ENCODE measurements around the gene HLA-DOB.
A peak's percentile ranks its signal among the peaks of the same experiment; 100 is the strongest.

Gene HLA-DOB

DNA sequence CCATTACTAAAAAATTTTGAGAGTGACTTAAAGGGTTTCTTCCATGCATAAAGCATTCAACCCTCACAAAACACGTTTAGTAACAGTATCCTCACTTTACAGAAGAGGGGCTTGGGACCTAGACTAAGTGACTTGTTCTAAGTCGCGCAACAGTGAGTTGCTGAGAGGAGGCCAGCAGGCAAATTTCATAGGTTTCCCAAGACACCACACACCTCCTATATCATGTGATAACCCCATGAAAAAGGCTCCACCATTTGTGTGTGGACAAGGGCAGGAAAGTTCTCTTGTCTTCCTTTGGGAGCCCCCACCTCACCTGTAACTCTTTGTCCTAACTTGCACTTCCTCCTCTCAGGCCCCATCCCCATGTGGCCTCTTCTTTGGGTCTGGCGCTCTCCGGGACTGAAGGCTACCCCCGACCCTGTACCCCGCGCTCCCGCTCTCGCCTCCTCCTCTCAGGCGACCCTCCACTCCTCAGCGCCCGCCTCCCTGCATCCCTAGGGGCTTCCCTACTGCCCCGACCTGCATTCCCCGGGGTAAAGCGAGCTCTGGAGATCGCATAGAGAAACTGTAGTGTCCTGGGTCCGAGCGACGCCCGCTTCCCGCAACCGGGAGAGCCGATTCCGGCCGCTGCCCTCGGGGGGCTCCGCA, 26.7 kb upstream of the HLA-DOB start:
- DNase-seq, result peak; percentile 46

DNA sequence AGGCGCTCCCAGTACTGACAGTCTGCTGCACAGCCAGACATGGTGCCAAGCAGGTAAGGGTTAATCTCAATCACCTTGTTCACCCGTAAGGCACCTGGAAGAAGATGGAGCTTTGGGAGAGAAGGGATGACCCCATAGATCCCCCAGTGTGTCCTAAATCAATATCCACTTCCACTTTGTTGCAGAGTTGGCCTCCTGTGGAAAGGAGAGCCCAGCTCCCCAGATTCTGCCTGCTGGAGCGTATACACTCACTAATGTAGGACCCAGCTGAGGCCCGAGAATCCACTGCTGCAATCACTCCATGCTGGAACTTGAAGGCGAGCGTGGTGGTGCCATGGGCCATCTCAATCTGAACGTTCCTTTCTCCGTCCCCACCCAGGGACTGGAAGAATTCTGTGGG, 25.9 kb upstream of the HLA-DOB start:
- DNase-seq, result no peak

DNA sequence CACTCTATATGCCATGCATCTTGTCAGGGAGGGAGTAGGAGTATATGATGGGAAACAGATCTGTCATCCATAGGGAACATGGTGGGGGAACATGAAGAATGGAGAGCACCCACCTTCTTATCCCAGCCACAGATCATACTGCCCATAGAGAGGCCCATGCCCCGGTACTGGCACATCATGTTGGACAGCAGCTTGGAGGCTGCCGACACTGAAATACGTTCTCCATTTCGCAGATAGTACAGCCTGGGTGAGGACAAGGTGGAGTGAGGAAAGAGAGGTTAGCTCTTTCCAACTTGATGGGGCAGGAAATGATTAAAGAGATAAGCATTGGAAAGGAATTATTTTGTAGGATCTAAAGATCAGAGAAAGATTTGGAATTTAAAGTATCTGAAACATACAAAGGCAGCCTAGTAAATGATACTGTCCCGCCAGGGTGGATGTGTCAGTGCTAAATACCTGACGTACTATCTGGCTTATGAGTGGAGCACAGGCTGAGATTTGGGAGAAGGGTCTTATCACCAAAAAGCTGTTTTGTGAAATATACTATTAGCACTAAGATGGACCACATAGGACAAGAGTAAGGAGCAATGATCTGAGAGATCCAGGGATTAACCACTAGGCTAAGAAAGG, 25.3 kb upstream of the HLA-DOB start:
- no peak for DNase-seq

DNA sequence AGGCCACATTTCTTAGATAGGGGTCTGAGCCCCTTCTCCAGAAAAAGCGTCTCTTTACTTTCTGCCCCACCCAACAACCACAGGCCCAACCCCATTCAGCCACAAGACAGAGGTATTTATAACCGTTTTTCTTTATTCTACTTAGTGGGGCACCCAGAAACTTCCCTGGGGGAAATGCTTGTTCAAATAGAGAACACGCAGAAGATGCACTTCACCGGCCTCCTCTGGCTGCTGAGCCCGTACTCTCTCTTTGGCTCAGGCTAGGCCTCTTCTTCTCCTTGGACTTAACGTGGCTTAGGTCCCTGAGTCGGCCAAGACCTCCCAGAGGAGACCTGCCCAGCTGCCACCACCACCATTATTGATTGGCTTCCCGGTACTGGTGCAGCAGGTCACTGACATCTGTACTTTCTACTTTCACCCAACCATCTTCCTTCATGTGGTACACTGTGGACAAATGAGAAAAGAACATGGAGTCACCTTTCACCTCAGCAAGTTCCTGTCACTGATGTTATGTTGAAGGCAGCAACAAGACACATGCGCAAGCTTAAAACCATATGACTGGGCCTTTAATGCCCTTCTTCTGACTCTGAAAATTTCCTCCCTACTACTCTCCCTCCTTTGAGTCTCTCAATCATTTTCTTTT, 23.9 kb upstream of the HLA-DOB start:
- DNase-seq, result no peak

DNA sequence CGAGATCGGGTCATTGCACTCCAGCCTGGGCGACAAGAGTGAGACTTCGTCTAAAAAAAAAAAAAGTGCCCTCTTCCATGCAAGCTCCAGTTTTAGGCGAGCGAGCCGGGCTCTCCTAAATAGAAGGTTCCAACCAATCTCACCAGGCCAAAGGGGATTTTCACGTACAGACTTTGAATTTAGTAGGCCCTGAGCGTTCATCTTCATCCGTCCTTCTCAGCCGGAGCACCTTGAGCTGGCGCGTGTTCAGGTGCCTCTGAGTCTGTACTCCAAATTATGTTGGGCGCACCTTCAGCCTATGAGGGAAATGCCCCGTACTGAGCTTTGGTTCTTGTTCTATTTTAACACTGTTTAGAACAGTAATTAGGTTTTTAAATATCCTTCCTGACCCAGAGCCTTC, 22.6 kb upstream of the HLA-DOB start:
- no peak for DNase-seq

DNA sequence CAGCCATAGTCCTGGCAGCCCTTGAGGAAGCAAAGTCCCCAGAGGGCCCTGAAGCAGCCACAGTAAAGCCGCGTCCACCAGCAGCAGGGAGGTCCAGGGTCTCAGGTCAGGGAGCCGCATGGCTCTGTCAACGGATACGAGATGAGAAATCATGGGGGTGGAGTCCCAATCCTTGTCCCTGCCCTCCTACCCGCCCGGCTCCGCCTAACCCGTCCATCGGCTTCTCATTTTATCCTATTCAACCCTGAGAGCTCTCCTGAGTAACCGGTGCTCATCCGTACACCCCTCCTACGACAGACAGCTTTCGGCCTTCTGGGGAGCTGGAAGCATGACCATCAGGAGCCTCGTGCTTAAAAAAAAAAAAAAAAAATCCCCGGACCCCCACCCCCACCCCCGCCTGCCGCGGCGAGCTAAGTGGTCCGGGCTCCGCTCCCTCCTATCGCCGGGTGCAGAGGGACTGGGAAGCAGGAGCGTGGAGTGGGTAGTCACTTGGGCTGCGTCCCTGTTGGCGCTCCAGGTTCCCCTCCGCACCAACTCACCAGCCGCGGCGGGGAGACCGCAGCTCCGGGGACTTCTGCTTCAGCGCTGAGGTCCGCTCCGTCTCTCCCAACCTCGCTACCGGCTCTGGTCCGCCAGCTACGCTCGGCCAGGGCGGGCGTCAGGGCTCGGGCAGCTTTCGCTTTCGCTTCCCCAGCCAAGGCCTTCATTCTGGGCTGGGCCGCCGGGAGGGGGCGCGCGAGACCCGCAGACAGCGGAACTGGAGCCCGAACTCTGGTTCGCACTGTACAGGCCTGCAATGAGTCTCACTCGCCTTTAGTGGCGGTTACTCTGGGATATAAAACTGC, 21.5 kb upstream of the HLA-DOB start, which contains the start of gene TAP2:
Gene TAP2, minus strand, starts transcription at position 626 of the 845 bp plus-strand sequence. Its CDS starts 506 bp downstream, at position 120.
- DNase-seq, result peak; percentile 79

DNA sequence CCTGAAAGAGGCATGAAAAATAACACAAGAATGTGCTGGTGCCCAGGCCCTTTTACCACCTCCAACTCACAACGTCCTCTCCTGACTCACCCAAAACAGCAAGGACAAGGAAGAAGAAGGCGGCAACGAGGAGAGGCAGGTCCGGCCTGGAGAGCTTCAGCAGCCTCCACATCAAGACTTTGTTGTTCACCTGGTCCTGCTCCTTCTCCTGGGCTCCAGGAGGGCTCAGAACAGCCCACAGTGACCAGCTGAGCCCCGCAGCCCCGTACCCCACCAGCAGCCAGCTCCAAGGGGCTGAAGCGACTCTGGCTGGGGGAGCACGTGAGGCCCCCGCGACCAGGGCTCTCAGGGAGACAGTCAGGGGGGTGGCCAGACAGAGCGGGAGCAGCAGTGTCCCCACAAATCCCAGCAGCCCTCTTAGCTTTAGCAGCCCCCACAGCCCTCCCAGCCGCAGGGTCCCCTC, 20.9 kb upstream of the HLA-DOB start:
- DNase-seq, result no peak

DNA sequence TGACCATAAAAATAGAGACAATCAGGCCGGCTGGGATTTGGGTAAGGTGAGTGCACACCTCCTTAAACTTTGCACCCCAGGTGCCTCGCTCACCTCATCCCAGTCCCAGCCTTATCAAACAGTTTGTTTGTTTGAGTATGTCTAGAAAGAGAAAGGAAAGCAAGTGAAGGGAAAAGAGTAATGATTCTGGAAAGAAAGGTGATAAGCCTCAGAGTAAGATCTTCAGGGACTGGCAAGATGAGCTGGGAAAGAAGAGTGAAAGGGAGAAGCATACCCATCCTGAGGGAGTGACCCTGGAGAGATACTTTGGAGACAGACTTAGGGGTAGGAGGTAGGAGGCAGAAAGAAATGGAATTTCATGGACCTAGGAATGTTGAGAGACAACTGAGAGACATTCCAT, 20.1 kb upstream of the HLA-DOB start:
- DNase-seq, result no peak

DNA sequence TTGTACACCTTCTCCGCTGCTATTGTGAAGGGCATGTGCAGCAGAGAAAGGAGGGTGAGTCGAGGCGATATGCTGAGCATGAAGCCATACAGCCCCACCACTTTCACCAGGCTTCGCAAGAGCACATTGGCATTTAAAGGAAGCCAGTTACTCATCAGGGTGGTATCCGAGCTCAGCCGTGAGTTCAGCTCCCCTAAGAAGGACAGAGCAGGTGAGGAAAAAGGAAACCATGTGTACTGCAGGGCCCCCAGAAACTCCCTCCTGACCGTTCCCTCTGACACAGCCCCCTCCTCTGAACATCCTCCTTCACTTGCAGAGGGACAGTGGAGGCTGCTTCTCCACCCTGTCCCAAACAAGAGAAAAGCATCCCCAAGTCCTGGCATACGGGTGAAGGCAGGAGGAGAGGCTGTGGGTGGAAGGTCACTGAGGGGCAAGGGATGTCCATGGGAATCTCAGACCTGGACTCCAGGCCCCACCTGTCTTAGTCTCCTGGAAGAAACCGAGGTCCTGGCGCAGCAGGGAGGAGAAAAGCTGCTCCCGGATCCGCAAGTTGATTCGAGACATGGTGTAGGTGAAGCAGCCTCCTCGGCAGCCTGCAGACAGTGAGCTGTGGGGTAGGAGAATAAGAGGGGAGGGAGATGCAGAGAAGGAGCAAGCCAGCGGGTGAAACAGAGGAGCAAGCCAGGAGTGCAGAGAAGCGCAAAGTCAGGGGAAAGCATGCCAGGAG, 18.5 kb upstream of the HLA-DOB start:
- DNase-seq, result no peak

DNA sequence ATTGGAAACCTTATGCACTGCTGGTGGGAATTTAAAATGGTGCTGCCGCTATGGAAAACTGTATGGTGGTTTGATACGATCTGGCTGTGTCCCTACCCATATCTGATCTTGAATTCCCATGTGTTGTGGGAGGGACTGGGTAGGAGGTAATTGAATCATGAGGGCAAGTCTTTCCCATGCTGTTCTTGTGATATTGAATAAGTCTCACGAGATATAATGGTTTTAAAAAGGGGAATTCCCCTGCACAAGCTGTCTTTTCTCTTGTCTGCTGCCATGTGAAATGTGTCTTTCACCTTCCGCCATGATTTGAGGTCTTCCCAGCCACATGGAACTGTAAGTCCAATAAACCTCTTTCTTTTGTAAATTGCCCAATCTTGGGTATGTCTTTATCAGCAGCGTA, 16.9 kb upstream of the HLA-DOB start:
- no peak for DNase-seq

DNA sequence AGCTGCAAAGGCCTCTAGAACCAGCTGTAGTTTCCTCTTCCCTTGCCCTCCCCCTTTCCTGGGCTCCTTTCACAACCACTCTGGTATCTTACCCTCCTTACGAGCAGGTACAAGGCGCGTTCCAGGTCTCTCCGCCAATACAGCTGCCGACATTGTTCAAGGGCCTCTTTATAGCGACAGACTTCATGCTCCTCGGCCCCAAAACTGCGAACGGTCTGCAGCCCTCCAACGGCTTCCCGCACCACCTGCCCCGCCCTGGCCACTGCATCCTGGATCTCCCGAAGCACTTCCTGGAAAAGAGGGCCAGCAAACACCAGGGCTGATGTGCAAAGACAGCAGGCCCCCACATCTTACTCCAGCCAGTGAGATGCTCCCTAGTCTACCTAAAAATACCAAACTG, 15.7 kb upstream of the HLA-DOB start:
- DNase-seq, result no peak

DNA sequence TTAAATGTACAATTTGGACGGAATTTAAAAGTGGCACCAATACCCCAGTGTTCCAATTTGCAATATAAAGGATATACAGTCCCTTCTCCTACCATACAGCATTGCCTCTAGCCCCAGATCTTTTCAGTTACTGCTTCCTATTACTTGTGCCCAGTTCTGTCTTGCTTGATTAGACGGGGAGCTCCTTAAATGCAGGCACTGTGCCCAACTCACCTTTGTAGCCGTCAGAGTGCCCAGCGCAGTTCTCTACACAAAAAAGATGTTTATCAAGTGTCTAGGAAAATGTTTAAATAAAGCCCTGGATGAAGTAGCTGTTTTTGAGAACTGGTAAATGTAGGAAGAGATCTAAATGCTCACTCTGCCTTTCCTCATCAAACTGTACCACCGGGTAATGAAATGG, 14.1 kb upstream of the HLA-DOB start:
- DNase-seq, result no peak

DNA sequence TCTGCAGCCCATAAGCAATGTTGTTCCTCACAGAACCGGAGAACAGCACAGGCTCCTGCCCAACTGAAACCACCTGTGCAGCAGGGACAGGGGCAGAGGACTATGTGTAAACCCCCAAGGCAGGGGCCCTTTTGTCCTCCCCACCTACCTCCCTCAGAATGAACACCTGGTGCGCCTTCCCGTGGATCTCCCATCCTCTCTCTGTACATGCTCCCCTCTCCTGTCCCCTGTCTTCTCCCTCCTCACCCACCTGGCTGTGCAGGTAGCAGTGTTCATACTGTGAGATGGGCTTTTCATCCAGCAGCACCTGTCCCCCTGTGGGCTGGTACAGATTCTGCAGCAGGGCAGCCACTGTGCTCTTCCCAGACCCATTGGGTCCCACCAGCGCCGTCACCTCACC, 13.2 kb upstream of the HLA-DOB start:
- DNase-seq, result no peak

DNA sequence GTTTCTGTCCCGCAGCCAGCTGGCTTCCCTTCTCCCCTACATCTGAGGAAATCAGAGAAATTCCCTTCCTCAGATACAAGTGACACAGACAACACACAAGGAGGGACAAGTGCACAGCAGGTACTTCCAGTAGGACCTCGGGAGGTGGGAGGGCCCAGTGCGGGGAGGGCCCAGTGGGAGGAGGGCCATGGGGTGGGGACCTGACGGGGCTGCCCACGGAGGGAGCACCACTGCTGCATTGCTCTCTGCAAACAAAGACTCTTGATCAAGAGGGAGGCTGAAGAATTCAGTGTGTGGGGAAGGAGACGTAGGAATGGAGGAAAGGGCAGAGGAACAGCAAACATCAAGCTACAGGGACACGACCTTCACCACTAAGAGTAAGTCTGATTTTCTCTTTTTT, 12.7 kb upstream of the HLA-DOB start:
- no peak for DNase-seq

DNA sequence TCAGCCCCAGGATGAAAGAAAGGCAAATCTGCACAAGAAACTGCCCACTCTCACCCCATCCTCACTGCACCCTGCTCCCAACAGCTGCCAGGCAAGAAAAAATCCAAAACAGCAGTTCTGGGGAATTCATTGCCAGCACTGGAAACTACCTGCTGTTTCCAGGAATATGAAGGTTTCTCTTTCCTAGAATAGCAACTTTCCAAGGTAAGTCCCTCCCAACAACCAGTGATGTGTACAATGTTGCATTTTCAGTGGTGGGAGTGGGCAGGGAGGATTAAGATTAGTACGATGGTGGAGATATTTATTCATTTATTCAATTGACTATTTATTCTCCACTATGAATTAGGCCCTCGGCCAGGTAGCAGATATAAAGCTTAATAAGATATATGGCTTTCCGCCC, 10.2 kb upstream of the HLA-DOB start:
- DNase-seq, result no peak

DNA sequence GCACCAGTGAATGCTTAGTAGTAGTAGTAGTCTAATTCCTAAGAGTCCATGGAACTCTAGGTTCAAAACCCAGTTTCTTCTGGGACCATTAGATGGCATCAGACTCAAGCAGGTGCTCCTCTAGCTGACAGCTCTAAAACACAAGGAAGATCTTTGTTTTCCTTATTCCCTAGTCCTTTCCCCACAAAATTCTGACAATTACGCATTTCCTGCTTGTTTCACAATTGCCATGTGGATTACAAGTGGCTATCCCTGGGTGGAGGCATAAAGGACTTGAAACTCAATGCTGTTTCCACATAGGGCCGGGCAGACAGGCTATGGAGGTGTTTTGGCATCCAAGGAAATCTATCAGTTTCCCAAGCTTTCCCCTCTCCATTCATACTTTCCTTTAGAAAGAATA, 9.2 kb upstream of the HLA-DOB start:
- DNase-seq, result no peak

DNA sequence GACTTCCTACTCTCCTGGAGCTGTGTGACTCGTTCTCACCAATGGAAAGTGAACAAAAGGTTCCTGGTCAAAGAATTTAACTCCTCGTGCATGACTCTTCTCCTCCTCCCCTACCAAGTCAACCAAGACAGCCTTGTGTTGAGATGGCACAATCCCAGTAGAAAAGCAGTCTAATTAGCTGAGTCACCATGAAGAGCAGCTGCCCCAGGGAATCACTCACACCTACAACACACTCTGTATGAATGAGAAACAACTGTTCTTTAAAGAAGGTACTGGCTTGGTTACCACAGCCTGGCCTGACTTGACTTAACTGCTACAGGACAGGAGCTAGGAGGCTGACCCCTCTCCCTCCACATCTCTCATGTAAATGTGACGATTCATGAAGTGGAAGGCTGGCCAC, 2.9 kb upstream of the HLA-DOB start:
- no peak for DNase-seq

DNA sequence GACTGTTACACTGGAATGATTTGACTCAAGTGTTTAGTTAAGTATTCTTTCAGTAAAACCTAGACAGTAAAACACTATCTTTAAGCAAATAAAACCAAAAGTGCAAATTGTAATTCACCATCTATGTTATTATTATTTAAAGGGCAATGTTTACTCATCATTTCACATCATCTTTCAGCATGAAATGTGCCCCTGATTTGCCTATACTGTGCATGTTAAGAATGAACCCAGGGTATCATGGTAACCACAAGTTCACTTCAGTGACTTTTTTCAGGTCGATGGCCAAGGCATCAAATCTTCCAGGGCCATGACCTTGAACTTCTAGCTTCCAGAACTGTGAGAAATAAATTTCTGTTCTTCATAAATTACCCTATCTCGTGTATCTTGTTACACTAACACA, 2.1 kb upstream of the HLA-DOB start:
- DNase-seq, result no peak

DNA sequence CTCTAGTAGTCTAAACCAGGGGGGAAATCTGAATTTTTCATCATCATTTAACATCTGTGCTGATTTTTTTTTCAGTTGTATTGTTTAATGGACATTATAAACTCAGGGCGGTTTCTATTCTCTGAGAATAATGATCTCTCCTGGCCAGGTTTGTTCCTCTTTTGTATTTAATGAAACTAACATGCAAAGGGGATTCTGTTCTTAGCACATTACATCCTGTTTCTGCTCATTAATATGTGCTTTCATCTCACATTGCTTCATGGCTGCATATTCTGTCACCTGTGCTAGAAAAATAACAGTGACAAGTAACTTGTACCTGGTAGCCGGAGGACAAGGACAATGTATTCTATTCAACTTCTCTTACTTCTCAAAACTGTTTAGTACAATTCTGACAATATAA, 806 bp downstream of the HLA-DOB start:
- no peak for DNase-seq

DNA sequence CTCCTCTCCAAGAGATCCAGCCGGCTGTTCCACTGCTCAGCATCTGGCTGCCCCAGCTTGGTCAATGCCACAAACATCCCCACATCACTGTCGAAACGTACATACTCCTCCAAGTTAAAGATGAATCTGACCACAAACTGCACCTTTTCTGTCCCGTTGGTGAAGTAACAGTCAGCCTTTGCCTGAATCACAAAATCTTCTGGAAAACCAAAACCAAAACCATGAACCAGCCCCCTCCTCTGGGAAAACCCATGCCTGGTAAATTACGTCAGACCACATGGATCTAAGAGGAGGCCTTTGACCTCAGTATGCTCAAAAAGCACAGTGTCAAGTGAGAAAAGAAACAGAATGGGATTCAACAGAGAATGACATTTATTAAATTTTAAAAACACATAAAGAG, 1.7 kb downstream of the HLA-DOB start:
- no peak for DNase-seq

DNA sequence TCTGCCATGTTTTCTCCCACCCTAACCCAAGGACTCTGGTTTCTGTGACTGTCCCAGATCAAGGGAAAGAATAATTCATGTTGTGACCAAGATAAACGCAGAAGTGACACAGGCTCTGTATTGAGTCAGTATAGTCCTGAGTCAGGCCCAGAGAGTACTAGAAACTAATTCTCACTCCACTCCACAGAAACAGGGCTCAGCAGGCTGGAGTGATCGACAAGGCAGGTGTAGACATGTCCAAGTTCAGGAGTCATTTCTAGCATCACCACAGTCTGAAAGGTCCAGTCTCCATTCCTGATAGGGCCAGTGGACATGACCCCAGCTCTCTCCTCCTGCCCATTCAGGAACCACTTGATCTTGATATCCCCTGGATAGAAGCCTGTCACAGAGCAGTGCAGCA, 2.7 kb downstream of the HLA-DOB start:
- DNase-seq, result no peak

DNA sequence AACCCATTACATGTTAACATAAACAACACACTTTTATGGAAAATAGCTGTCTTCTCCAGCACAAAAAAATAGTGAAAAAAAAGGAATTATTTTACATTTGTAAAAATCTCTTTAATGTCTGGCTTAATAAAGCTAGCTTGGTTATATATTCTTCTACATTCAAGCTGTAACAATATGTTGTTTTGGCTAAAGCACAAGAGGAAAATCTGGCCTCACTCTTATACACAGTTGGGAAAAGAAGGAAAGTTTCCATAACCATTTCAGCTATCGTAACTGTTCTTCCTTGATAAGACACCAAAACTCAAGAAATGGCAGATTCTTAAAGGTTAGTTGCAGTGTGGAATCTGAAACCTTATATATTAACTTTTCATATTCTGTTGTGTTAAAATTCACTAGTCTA, 7.6 kb downstream of the HLA-DOB start:
- DNase-seq, result no peak
